NOMO-1 treated with DMSO at 0.1 percent for 48 hours (cell line): ENCODE results near the gene EIF5A.
A peak's percentile ranks its signal among the peaks of the same experiment; 100 is the strongest.

Experiments used
- DNase-seq: peaks from one replicate; lab custom pipeline; 2025; ENCODE audit not compliant: unreplicated experiment; lab: John Stamatoyannopoulos, UW

The EIF5A gene

GRCh38 chr17:7306911-7307685 lies at the start of gene EIF5A:
Gene EIF5A, plus strand, starts transcription at chr17:7307628. Its CDS starts 2,008 bp downstream, at chr17:7309636.
- peak; percentile 100 for DNase-seq

- DNase-seq, result no peak
Measured at GRCh38 chr17:7258731-7259554, 48.5 kb upstream of the EIF5A start.

- no peak for DNase-seq
Measured at GRCh38 chr17:7259555-7259889, 47.9 kb upstream of the EIF5A start.

GRCh38 chr17:7260151-7260550 lies 47.3 kb upstream of the EIF5A start:
- no peak for DNase-seq

- DNase-seq, result no peak
Measured at GRCh38 chr17:7260651-7261378, 46.6 kb upstream of the EIF5A start.

GRCh38 chr17:7261379-7262191 lies 45.8 kb upstream of the EIF5A start:
- no peak for DNase-seq

- no peak for DNase-seq
Measured at GRCh38 chr17:7262192-7262934, 45.1 kb upstream of the EIF5A start, which contains the start of gene CLDN7. Gene CLDN7, minus strand, starts transcription at chr17:7262478. Its CDS starts 435 bp downstream, at chr17:7262043.

- peak; percentile 37 for DNase-seq
Measured at GRCh38 chr17:7262935-7263800, 44.3 kb upstream of the EIF5A start.

- DNase-seq, result no peak
Measured at GRCh38 chr17:7263801-7264078, 43.7 kb upstream of the EIF5A start.

GRCh38 chr17:7266784-7267183 lies 40.6 kb upstream of the EIF5A start:
- DNase-seq, result no peak

- DNase-seq, result no peak
Measured at GRCh38 chr17:7279448-7279847, 28.0 kb upstream of the EIF5A start.

GRCh38 chr17:7280519-7281073 lies 26.8 kb upstream of the EIF5A start:
- peak; percentile 85 for DNase-seq

- peak; percentile 84 for DNase-seq
Measured at GRCh38 chr17:7281074-7281952, 26.1 kb upstream of the EIF5A start, which contains the start of gene SLC2A4. Gene SLC2A4, plus strand, starts transcription at chr17:7281718. Its CDS starts 217 bp downstream, at chr17:7281935.

GRCh38 chr17:7281953-7282751 lies 25.3 kb upstream of the EIF5A start:
- no peak for DNase-seq

GRCh38 chr17:7282752-7283321 lies 24.6 kb upstream of the EIF5A start:
- DNase-seq, result no peak

GRCh38 chr17:7283471-7284216 lies 23.8 kb upstream of the EIF5A start:
- DNase-seq, result no peak
